Esophagus squamous epithelium (tissue), 5 donors: Measurements from ENCODE around the gene RAB17. TPM values are rescaled to one million over a fixed set of nuclear protein-coding genes. Genes with fewer than 3 reads are reported as not detected.

Experiments
- DNase-seq: peaks from one replicate; lab custom pipeline; 2025; lab: John Stamatoyannopoulos, UW
- H3K27ac ChIP-seq, 4 donors: fragments of 200-600 bp; sonication (generic); one replicate each; pipeline ENCODE4 v1.5.1; 2016 to 2019; ENCODE audit warnings: mild to moderate bottlenecking in 1 of 4
- H3K27me3 ChIP-seq, 4 donors: fragments of 200-600 bp; sonication (generic); 1 replicate in 3 of 4; 2 replicates in 1 of 4; pipeline versions ENCODE4 v1.5.1 to v1.6.0; 2017 to 2021; ENCODE audit warnings: antibody characterized with exemption in 1 of 4
- H3K36me3 ChIP-seq, 3 donors: fragments of 200-600 bp; sonication (generic); one replicate each; pipeline ENCODE4 v1.5.1; 2016 to 2019
- H3K4me1 ChIP-seq, 3 donors: fragments of 200-600 bp; sonication (generic); one replicate each; pipeline ENCODE4 v1.5.1; 2017 to 2019
- H3K4me3 ChIP-seq, 4 donors: fragments of 200-600 bp; sonication (generic); 1 replicate in 3 of 4; 2 replicates in 1 of 4; pipeline ENCODE4 v1.5.1; 2016 to 2019; ENCODE audit warnings: mild to moderate bottlenecking in 2 of 4, moderate library complexity in 1 of 4
- H3K9me3 ChIP-seq, 3 donors: fragments of 200-600 bp; sonication (generic); one replicate each; pipeline ENCODE4 v1.5.1; 2016 to 2019
- CTCF ChIP-seq, 6 experiments: fragments of 450-650 bp in 4 of 6; fragments of 200-600 bp in 2 of 6; sonication (generic) in 2 of 6; IDR thresholded peaks; one replicate each; pipeline ENCODE4 v1.5.1; 2016 to 2019; ENCODE audit warnings: antibody characterized with exemption in 6 of 6, mild to moderate bottlenecking in 4 of 6, moderate library complexity in 4 of 6
- POLR2A ChIP-seq, 4 donors: fragments of 450-650 bp; IDR thresholded peaks; one replicate each; pipeline ENCODE4 v1.6.1; 2017; ENCODE audit warnings: antibody characterized with exemption in 4 of 4, mild to moderate bottlenecking in 4 of 4, moderate library complexity in 3 of 4
- WGBS, 2 donors: methylation state at CpG; one replicate each; pipeline ENCODE4 v1.1.5; 2018; 5-methylcytosine and 5-hydroxymethylcytosine counted together
- intact Hi-C: fragments of 100-400 bp; cut with DNase I; formaldehyde crosslinking; loops from one replicate; pipeline ENCODE4 v1.15.0; 2022
- total RNA-seq, 4 donors: library from RNA; depleted of rRNA; stranded (reverse); fragments of >200 nt; gene quantifications; one replicate each; pipeline ENCODE4 v1.1.0, GENCODE V29; 2016
- donor health status: DM: yes; HTN: yes; CAD: no.

The RAB17 gene
- total RNA-seq, 4 donors from 2014 or later: 2.0 to 11.1 (median 6.4) TPM

- TF ChIP-seq POLR2A (IDR thresholded peaks at IDR 0.05): no peak
- Histone ChIP-seq H3K4me3 (no peak overlapping the region), H3K36me3 (no peaks in the 10 kb centered on the region), H3K9me3 (no peaks in the 10 kb centered on the region), H3K4me1 (peaks cover 3 to 35% (median 17%) of the 10 kb centered on the region in 3 donors), H3K27me3 (no peaks in the 10 kb centered on the region), H3K27ac (peak overlapping the region; percentile 41 to 86 (median 78))
- 42 to 52% methylated on average over 12 of the region's 15 CpGs for WGBS, 2 donors
- no peak for DNase-seq
- intact Hi-C loops: no loop called here
These were observed 26.4 kb upstream of the RAB17 start for GRCh38 chr2:237616734-237617586.

- DNase-seq: no peak
- peaks cover 3 to 35% (median 17%) of the 10 kb centered on the region in 3 donors for H3K4me1 ChIP-seq
- no peaks in the 10 kb centered on the region for H3K27me3 ChIP-seq
- H3K36me3 ChIP-seq: no peaks in the 10 kb centered on the region
- no peak overlapping the region for H3K4me3 ChIP-seq
- intact Hi-C loops: no loop called here
- WGBS, 2 donors: 46 to 75% methylated on average over 3 of the region's 3 CpGs
- H3K27ac ChIP-seq: peak overlapping the region; percentile 41 to 86 (median 78)
- H3K9me3 ChIP-seq: no peaks in the 10 kb centered on the region
- TF ChIP-seq POLR2A (IDR thresholded peaks at IDR 0.05): no peak
- TF ChIP-seq CTCF (IDR thresholded peaks at IDR 0.05): no peak
These were observed 25.8 kb upstream of the RAB17 start for GRCh38 chr2:237616373-237616733.

GRCh38 chr2:237615631-237616249 is 25.2 kb upstream of the RAB17 start:
- no peaks in the 10 kb centered on the region for H3K9me3 ChIP-seq
- H3K27me3 ChIP-seq: no peaks in the 10 kb centered on the region
- peaks cover 3 to 35% (median 17%) of the 10 kb centered on the region in 3 donors for H3K4me1 ChIP-seq
- no peak for TF ChIP-seq POLR2A (IDR thresholded peaks at IDR 0.05)
- no peak for TF ChIP-seq CTCF (IDR thresholded peaks at IDR 0.05)
- intact Hi-C loops: no loop called here
- DNase-seq: no peak
- peak overlapping the region; percentile 41 to 86 (median 78) for H3K27ac ChIP-seq
- WGBS, 2 donors: 59 to 73% methylated on average over 4 of the region's 4 CpGs
- no peak overlapping the region for H3K4me3 ChIP-seq
- no peaks in the 10 kb centered on the region for H3K36me3 ChIP-seq

GRCh38 chr2:237614151-237614720 is 23.7 kb upstream of the RAB17 start:
- no peaks in the 10 kb centered on the region for H3K36me3 ChIP-seq
- TF ChIP-seq CTCF (IDR thresholded peaks at IDR 0.05) (no peak), POLR2A (IDR thresholded peaks at IDR 0.05) (no peak)
- no peak for DNase-seq

GRCh38 chr2:237613679-237614078 is 23.1 kb upstream of the RAB17 start:
- no peak overlapping the region for H3K4me3 ChIP-seq
- TF ChIP-seq POLR2A (IDR thresholded peaks at IDR 0.05) (no peak), CTCF (IDR thresholded peaks at IDR 0.05) (no peak)
- no peaks in the 10 kb centered on the region for H3K9me3 ChIP-seq
- H3K36me3 ChIP-seq: no peaks in the 10 kb centered on the region
- intact Hi-C loops: no loop called here
- H3K27ac ChIP-seq: no peak overlapping the region
- no peak for DNase-seq
- H3K27me3 ChIP-seq: no peaks in the 10 kb centered on the region
- H3K4me1 ChIP-seq: peaks cover 3 to 35% (median 17%) of the 10 kb centered on the region in 3 donors

More at GRCh38 chr2:237614151-237614720, 23.7 kb upstream of the RAB17 start:
- WGBS, 2 donors: 78 to 81% methylated on average over 9 of the region's 9 CpGs
- H3K4me3 ChIP-seq: no peak overlapping the region
- intact Hi-C loops: no loop called here
- H3K27me3 ChIP-seq: no peaks in the 10 kb centered on the region
- H3K4me1 ChIP-seq: peaks cover 3 to 35% (median 17%) of the 10 kb centered on the region in 3 donors
- H3K9me3 ChIP-seq: no peaks in the 10 kb centered on the region
- H3K27ac ChIP-seq: no peak overlapping the region
